K562 (cell line): ENCODE data around the gene CRK. TPM values are rescaled to one million over a fixed set of nuclear protein-coding genes. Genes with fewer than 3 reads are reported as not detected.

Source experiments
- ATAC-seq: fragments of 200-7000 bp; cut with Tn5 transposase; 3 replicates; pipeline ENCODE4 v1.9.1; 2020; ENCODE audit warnings: moderate library complexity
- BruUV-seq: library from RNA; stranded (reverse); fragments of 400-500 nt; replicated peaks from 2 replicates; lab custom pipeline; 2021; lab: Mats Ljungman, UMichigan
- CTCF ChIA-PET: fragments of 300-600 bp; formaldehyde crosslinking; extraction: SDS; loops from one replicate; lab custom pipeline; 2021; ENCODE audit warnings: low intra/inter-chr PET ratio; lab: Yijun Ruan, JAX
- POLR2A ChIA-PET: fragments of 300-600, 350-650 bp; sonication (Branson Sonifier 250); formaldehyde crosslinking; extraction: SDS; loops from one replicate; lab custom pipeline; 2021; ENCODE audit warnings: antibody characterized with exemption, inconsistent platforms; lab: Yijun Ruan, JAX
- DNase-seq, 4 experiments: peaks; one replicate each; pipeline versions ENCODE4 v3.0.0 to v3.0.0-alpha.2; 2011 to 2018; ENCODE audit warnings: low spot score in 3 of 4, mixed read lengths in 3 of 4; ENCODE audit errors: extremely low read depth in 1 of 4
- FAIRE-seq: peaks from 2 replicates; lab custom pipeline; 2011; peaks lifted over from hg19 to GRCh38; lab: Jason Lieb, UNC
- H2AFZ ChIP-seq: 2 replicates; pipeline ENCODE4 v1.6.0; 2011; ENCODE audit warnings: low read depth, low read length, control low read depth, inconsistent platforms
- H3K27ac ChIP-seq: fragments of 200-600 bp; 3 replicates; pipeline ENCODE4 v1.8.0; 2011; ENCODE audit warnings: low read depth, mild to moderate bottlenecking, control low read depth, inconsistent platforms, low read length, moderate library complexity, mixed read lengths; ENCODE audit errors: extremely low read depth
- H3K27me3 ChIP-seq, 2 experiments: fragments of 300-600 bp in 1 of 2; 2 replicates in 1 of 2; 3 replicates in 1 of 2; pipeline versions ENCODE4 v1.6.0 to v1.8.0; 2011; ENCODE audit warnings: inconsistent platforms in 2 of 2, low read length in 2 of 2, mild to moderate bottlenecking in 1 of 2, mixed read lengths in 1 of 2, moderate library complexity in 1 of 2; ENCODE audit not compliant: control insufficient read depth in 2 of 2, insufficient read depth in 2 of 2
- H3K36me3 ChIP-seq: fragments of 300-600 bp; 3 replicates; pipeline ENCODE4 v1.8.0; 2011; ENCODE audit warnings: mild to moderate bottlenecking, low read length, inconsistent platforms; ENCODE audit not compliant: control insufficient read depth, insufficient read depth
- H3K4me1 ChIP-seq, 2 experiments: fragments of 200-600 bp in 1 of 2; replicated peaks in 1 of 2; 2 replicates in 1 of 2; 3 replicates in 1 of 2; pipeline versions ENCODE4 v1.5.1 to v1.8.0; 2011; ENCODE audit warnings: inconsistent platforms in 2 of 2, low read length in 2 of 2, mild to moderate bottlenecking in 1 of 2, mixed read lengths in 1 of 2, moderate library complexity in 1 of 2; ENCODE audit not compliant: control insufficient read depth in 2 of 2, insufficient read depth in 2 of 2
- H3K4me2 ChIP-seq: 2 replicates; pipeline ENCODE4 v1.6.1; 2011; ENCODE audit warnings: low read length, control low read depth, inconsistent platforms, mixed read lengths; ENCODE audit not compliant: insufficient read depth
- H3K4me3 ChIP-seq: fragments of 200-600 bp; sonication (generic), shearing (Covaris generic); 2 replicates; pipeline ENCODE4 v1.5.1; 2016; ENCODE audit warnings: control low read depth, inconsistent platforms
- H3K79me2 ChIP-seq: fragments of 200-600 bp; 3 replicates; pipeline ENCODE4 v1.8.0; 2011; ENCODE audit warnings: low read length, inconsistent platforms; ENCODE audit not compliant: control insufficient read depth, insufficient read depth
- H3K9ac ChIP-seq, 2 experiments: 2 replicates each; pipeline versions ENCODE4 v1.6.0 to v1.6.1; 2011; ENCODE audit warnings: low read depth in 2 of 2, low read length in 2 of 2, control low read depth in 1 of 2, inconsistent platforms in 1 of 2, mild to moderate bottlenecking in 1 of 2, mixed read lengths in 1 of 2; ENCODE audit not compliant: insufficient read depth in 1 of 2
- H3K9me1 ChIP-seq: one replicate; pipeline ENCODE4 v1.6.0; 2011; ENCODE audit warnings: inconsistent platforms, mild to moderate bottlenecking, low read length, moderate library complexity; ENCODE audit not compliant: control insufficient read depth, insufficient read depth
- H3K9me3 ChIP-seq: replicated peaks from 2 replicates; pipeline ENCODE4 v1.5.1; 2011; ENCODE audit warnings: low read depth, low read length, inconsistent platforms; ENCODE audit not compliant: control insufficient read depth, insufficient read depth
- H4K20me1 ChIP-seq: replicated peaks from 2 replicates; pipeline ENCODE4 v1.6.1; 2011; ENCODE audit warnings: low read length, inconsistent platforms, mixed read lengths; ENCODE audit not compliant: control insufficient read depth, insufficient read depth
- AFF4 ChIP-seq: sonication (generic); formaldehyde crosslinking; IDR thresholded peaks from 2 replicates; pipeline ENCODE4 v1.8.0; 2023; ENCODE audit warnings: mild to moderate bottlenecking, missing genetic modification reagents
- CTBP1 ChIP-seq: fragments of 450-650 bp; IDR thresholded peaks from 2 replicates; pipeline ENCODE4 v1.6.1; 2016; ENCODE audit warnings: borderline replicate concordance
- FUS ChIP-seq: fragments of 200-400 bp; formaldehyde crosslinking; optimal IDR thresholded peaks from 2 replicates; pipeline ENCODE3; 2017; ENCODE audit warnings: low read depth, low read length
- GATAD2A ChIP-seq: fragments of 450-650 bp; IDR thresholded peaks from 2 replicates; pipeline ENCODE4 v1.6.1; 2017
- HNRNPL ChIP-seq: fragments of 200-400 bp; formaldehyde crosslinking; IDR thresholded peaks from 2 replicates; pipeline ENCODE4 v1.6.1; 2017; ENCODE audit warnings: low read depth, mild to moderate bottlenecking, low read length
- NR4A1 ChIP-seq, 2 experiments: fragments of 250-450 bp in 1 of 2; fragments of 450-650 bp in 1 of 2; sonication (Bioruptor Pico) in 1 of 2; IDR thresholded peaks; 2 replicates each; pipeline versions ENCODE4 v1.4.0 to v1.6.1; 2016 to 2020; ENCODE audit warnings: mild to moderate bottlenecking in 2 of 2, missing compliant biosample characterization in 1 of 2, missing genetic modification characterization in 1 of 2, moderate library complexity in 1 of 2
- SMAD3 ChIP-seq: fragments of 450-650 bp; formaldehyde crosslinking; conservative IDR thresholded peaks from 2 replicates; pipeline ENCODE4 v1.4.0; 2020; ENCODE audit warnings: mild to moderate bottlenecking
- TEAD4 ChIP-seq, 2 experiments: sonication (generic) in 1 of 2; formaldehyde crosslinking in 1 of 2; IDR thresholded peaks; 2 replicates each; pipeline versions ENCODE4 v1.6.1 to v1.8.0; 2012 to 2022; ENCODE audit warnings: borderline replicate concordance in 1 of 2, inconsistent platforms in 1 of 2, low read length in 1 of 2, mild to moderate bottlenecking in 1 of 2, missing genetic modification reagents in 1 of 2
- WGBS: fragments of 100-300 bp; shearing (Covaris generic); methylation state at CpG from one replicate; pipeline ENCODE4 v1.1.6; 2016; ENCODE audit warnings: low coverage, mixed read lengths; ENCODE audit not compliant: insufficient coverage; ENCODE audit errors: missing lambda C conversion rate; 5-methylcytosine and 5-hydroxymethylcytosine counted together
- in situ Hi-C: fragments of 300-500 bp; cut with MboI; formaldehyde crosslinking; loops from 4 replicates; pipeline ENCODE4 v1.15.0; 2018; ENCODE audit warnings: inconsistent platforms, mixed read lengths
- intact Hi-C: fragments of 100-400 bp; cut with micrococcal nuclease; formaldehyde crosslinking; loops from 2 replicates; pipeline ENCODE4 v1.14.2; 2022
- polyA plus RNA-seq, 8 experiments: library from polyadenylated mRNA; depleted of rRNA in 4 of 8; stranded (reverse) in 5 of 8; unstranded in 3 of 8; fragments of >200 nt; fragmentation: Nextera tagmentation in 2 of 8; fragmentation: Illumina TruSeq in 1 of 8; extraction: Ambion mirVana in 2 of 8; extraction: Trizol in 1 of 8; gene quantifications; 2 replicates each; pipeline versions ENCODE4 v1.2.1 to v1.2.3, GENCODE V29; 2011 to 2014; ENCODE audit warnings: inconsistent platforms in 1 of 8, missing spikeins in 1 of 8
- total RNA-seq, 7 experiments: library from RNA; depleted of rRNA in 6 of 7; stranded (reverse); fragments of >200 nt in 6 of 7; fragmentation: Illumina TruSeq in 2 of 7; extraction: Trizol in 2 of 7; gene quantifications; 2 replicates each; pipeline versions ENCODE4 v1.2.1 to v1.2.3, GENCODE V29; 2011 to 2021; ENCODE audit warnings: low replicate concordance in 1 of 7
- TF ChIP-seq, protein P1 (sequence below): IDR thresholded peaks from 3 replicates; pipeline ENCODE4 v1.6.1; 2011; ENCODE audit warnings: borderline replicate concordance, mild to moderate bottlenecking; ENCODE audit not compliant: insufficient read length, insufficient read depth
- TF ChIP-seq, protein P2 (sequence below): fragments of 250-450 bp; sonication (Bioruptor Pico); IDR thresholded peaks from 2 replicates; pipeline ENCODE4 v1.8.0; 2021; ENCODE audit warnings: borderline replicate concordance, mild to moderate bottlenecking, moderate library complexity; ENCODE audit not compliant: poor library complexity, severe bottlenecking

The CRK gene
- total and polyA plus RNA-seq, 9 of the 15 experiments (the other 6 are each of a cell fraction or from before 2014, with no cell fraction given): 13.1 to 40.2 (median 26.1) TPM

GRCh38 chr17:1385861-1386260 lies 70.2 kb downstream of the CRK start:
- peaks cover 4 to 10% of the 10 kb centered on the region in 2 experiments; a peak in 3 of 5 replicates for H3K4me1 ChIP-seq
- no peak overlapping the region for H3K9ac ChIP-seq
- no TSS peak for BruUV-seq
- H3K9me1 ChIP-seq: peaks cover 5% of the 10 kb centered on the region
- intact Hi-C loops: no loop called here
- H3K79me2 ChIP-seq: peaks cover 99% of the 10 kb centered on the region
- 80% methylated on average over 1 of the region's 2 CpGs for WGBS
- no peaks in the 10 kb centered on the region for H3K9me3 ChIP-seq
- ChIA-PET CTCF (no interaction called here), POLR2A (interaction anchor here (0.6 to 2.6 kb wide), 7 partner anchors 8 to 50 kb away, joined by 3 to 11 read pairs (median 4); partner anchors contain the start of gene YWHAE)
- DNase-seq (no peak), FAIRE-seq (no peak), ATAC-seq (no peak)
- no peak overlapping the region for H3K27ac ChIP-seq
- H3K36me3 ChIP-seq: peaks cover 29% of the 10 kb centered on the region; the same call in 2 of the 3 replicates
- no peak overlapping the region for H2AFZ ChIP-seq
- in situ Hi-C loops: no loop called here
- no peak overlapping the region for H3K4me2 ChIP-seq
- H3K4me3 ChIP-seq: no peak overlapping the region
- H4K20me1 ChIP-seq: peaks cover 45% of the 10 kb centered on the region
- H3K27me3 ChIP-seq: no peaks in the 10 kb centered on the region
- no peak for TF ChIP-seq CTBP1
- no peak for TF ChIP-seq NR4A1 (CRISPR knock-in tag; IDR thresholded peaks at IDR 0.05)
- no peak for TF ChIP-seq NR4A1 (tag; IDR thresholded peaks at IDR 0.05)
- TF ChIP-seq TEAD4 (IDR thresholded peaks at IDR 0.05; ENCODE audit: low read length): no peak
- no peak for TF ChIP-seq TEAD4 (CRISPR knock-in tag; IDR thresholded peaks at IDR 0.05; ENCODE audit: borderline replicate concordance)
- TF ChIP-seq AFF4 (CRISPR knock-in tag): no peak
- no peak for TF ChIP-seq SMAD3
- no peak for TF ChIP-seq GATAD2A
- no peak for TF ChIP-seq FUS
- TF ChIP-seq, protein P1, sequence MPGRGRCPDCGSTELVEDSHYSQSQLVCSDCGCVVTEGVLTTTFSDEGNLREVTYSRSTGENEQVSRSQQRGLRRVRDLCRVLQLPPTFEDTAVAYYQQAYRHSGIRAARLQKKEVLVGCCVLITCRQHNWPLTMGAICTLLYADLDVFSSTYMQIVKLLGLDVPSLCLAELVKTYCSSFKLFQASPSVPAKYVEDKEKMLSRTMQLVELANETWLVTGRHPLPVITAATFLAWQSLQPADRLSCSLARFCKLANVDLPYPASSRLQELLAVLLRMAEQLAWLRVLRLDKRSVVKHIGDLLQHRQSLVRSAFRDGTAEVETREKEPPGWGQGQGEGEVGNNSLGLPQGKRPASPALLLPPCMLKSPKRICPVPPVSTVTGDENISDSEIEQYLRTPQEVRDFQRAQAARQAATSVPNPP: no peak
- no peak for TF ChIP-seq HNRNPL
- TF ChIP-seq, protein P2, sequence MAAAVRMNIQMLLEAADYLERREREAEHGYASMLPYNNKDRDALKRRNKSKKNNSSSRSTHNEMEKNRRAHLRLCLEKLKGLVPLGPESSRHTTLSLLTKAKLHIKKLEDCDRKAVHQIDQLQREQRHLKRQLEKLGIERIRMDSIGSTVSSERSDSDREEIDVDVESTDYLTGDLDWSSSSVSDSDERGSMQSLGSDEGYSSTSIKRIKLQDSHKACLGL (CRISPR knock-in tag): no peak
- TF ChIP-seq, all 486 proteins: peak for 0
